IPS-NIHi7 (cell line): ENCODE data around the gene NECAB3.

Experiments used
- DNase-seq: peaks from one replicate; pipeline ENCODE4 v3.0.0; 2012; ENCODE audit warnings: mixed read lengths; ENCODE audit errors: extremely low spot score

The NECAB3 gene

DNA sequence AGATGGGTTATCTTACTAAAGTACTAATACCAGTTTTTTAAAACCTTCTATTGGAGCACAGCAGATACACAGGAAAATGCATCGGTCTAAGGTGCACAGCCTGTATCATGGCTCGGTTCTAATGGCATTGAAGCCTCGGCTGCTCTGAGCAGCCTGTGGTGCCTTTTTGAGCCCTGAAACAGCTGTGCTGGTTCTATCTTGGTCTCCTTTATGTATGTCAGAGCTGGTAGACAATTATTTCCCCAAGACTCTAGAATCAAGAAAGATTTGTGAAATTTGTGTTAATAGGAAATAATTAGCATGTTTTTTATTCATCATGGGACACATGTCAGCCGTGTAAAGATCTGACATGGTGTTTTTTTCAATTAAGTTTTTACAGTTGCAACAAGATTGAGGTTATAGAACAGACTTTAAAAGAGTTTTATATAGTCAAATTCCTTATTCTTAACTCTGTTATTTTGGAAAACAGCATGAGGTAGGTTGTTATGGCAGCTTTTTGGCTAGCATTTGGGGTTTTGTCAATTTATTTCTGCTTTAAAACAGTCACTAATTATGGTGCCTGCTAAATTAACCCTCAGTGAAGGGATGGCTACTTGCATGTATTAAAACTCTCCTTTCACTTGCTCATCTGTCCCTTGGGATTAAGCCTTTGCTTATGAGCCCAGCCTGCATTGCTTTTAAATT, 52.4 kb downstream of the NECAB3 start:
- DNase-seq, result no peak

DNA sequence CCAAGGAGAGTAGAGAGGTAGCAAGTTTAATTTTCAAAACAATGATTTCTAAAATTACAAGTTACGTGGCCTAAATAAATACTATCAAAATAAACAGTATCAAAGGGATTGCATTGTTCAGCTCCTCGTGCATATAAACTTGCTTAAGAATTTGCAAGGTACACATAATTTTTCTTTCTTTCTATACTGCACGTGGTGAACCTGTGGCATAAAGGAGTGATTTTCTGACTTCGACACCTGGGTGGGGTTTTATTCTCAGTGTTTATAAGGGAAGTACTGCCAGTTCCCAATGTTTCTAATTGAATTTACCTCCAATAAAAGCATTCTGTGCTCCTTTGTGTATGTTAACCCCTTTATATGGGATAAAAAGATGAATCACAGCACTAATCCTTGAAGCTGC, 62.2 kb downstream of the NECAB3 start:
- no peak for DNase-seq

DNA sequence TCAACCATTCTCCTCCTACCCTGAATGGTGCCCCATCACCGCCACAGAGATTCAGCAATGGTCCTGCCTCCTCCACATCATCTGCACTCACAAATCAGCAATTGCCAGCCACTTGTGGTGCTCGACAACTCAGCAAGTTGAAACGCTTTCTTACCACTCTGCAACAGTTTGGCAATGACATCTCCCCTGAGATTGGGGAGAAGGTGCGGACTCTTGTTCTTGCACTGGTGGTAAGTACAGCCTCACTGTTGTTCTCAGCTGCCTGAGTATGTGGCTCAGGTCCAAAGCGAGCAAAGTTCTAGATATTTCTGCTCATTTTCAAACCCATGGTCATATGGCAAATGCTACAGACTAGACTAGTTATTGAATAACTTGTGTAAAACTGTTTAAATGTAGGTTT, 63.1 kb downstream of the NECAB3 start:
- no peak for DNase-seq

DNA sequence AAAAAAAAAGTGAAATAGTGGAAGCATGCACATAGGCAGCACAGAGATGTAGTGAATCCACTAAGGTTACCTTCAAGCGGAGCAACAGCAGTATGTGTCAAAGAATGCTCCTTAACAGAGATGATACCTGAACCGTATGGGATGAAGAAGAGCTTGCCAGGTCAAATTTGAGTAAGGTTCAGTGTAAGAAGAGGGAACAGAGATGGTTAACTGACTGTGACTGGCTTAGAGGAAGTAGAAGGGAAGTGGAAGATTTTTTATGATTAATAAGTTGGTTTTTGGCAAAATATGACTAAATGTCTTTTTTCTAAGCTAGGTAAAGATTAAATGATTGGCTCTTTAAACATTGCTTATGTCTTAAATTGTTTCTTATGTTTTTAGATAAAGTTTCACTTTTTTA, 64.7 kb downstream of the NECAB3 start:
- no peak for DNase-seq
